HFF-Myc (cell line): Measurements from ENCODE around the gene CEP131.

Source experiments
- DNase-seq: peaks from one replicate; pipeline ENCODE4 v3.0.0-alpha.2; 2011; ENCODE audit warnings: low read depth; ENCODE audit errors: extremely low read depth
- H3K4me3 ChIP-seq: replicated peaks from 2 replicates; pipeline ENCODE4 v1.5.1; 2011; ENCODE audit warnings: low read depth, mild to moderate bottlenecking, control low read depth, low read length
- TF ChIP-seq, protein P1 (sequence below): IDR thresholded peaks from 2 replicates; pipeline ENCODE4 v1.5.1; 2012; ENCODE audit warnings: mild to moderate bottlenecking, low read depth, low read length, control low read depth; ENCODE audit errors: missing control alignments

The CEP131 gene

DNA sequence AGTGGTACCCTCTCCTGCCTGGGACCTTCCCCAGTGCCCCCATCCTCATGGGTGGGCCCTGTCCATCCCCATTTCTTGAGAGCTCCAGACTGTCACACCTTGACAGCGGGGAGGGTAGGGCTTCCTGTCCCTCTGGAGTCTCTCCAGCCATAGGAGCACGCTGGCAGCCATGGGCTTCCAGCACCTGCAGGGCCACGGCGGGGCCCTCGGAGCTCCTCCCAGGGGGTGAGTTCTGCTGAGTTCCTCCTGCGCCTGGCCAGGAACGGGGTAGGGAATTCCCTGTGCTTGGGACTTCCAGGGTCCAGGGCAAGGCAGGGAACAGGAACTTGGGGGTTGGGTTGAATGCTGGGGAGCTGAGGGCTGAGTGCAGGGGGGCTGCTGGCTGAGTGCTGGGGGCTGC is 33.7 kb downstream of the CEP131 start:
- no peak for DNase-seq
- H3K4me3 ChIP-seq, result no peak overlapping the region
- TF ChIP-seq, protein P1, sequence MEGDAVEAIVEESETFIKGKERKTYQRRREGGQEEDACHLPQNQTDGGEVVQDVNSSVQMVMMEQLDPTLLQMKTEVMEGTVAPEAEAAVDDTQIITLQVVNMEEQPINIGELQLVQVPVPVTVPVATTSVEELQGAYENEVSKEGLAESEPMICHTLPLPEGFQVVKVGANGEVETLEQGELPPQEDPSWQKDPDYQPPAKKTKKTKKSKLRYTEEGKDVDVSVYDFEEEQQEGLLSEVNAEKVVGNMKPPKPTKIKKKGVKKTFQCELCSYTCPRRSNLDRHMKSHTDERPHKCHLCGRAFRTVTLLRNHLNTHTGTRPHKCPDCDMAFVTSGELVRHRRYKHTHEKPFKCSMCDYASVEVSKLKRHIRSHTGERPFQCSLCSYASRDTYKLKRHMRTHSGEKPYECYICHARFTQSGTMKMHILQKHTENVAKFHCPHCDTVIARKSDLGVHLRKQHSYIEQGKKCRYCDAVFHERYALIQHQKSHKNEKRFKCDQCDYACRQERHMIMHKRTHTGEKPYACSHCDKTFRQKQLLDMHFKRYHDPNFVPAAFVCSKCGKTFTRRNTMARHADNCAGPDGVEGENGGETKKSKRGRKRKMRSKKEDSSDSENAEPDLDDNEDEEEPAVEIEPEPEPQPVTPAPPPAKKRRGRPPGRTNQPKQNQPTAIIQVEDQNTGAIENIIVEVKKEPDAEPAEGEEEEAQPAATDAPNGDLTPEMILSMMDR, result no peak

DNA sequence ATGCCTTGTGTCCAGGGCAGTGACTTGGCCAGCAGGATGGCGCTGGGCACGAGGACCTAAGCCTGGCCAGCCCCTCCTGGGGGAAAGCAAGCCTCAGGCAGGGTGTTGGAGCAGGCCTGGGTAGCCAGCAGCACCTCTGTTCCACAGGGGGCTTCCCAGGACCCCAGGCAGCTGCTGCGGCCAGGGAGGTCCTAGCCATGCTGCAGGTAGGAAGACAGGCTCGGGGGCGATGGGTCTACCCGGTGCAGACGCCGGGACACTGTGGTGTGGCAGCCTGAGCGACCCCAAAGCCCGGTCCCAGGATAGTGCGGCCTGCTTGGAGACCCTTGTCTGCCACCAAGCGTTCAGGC is 34.3 kb downstream of the CEP131 start:
- no peak overlapping the region for H3K4me3 ChIP-seq
- DNase-seq, result no peak
- TF ChIP-seq, protein P1, result no peak

DNA sequence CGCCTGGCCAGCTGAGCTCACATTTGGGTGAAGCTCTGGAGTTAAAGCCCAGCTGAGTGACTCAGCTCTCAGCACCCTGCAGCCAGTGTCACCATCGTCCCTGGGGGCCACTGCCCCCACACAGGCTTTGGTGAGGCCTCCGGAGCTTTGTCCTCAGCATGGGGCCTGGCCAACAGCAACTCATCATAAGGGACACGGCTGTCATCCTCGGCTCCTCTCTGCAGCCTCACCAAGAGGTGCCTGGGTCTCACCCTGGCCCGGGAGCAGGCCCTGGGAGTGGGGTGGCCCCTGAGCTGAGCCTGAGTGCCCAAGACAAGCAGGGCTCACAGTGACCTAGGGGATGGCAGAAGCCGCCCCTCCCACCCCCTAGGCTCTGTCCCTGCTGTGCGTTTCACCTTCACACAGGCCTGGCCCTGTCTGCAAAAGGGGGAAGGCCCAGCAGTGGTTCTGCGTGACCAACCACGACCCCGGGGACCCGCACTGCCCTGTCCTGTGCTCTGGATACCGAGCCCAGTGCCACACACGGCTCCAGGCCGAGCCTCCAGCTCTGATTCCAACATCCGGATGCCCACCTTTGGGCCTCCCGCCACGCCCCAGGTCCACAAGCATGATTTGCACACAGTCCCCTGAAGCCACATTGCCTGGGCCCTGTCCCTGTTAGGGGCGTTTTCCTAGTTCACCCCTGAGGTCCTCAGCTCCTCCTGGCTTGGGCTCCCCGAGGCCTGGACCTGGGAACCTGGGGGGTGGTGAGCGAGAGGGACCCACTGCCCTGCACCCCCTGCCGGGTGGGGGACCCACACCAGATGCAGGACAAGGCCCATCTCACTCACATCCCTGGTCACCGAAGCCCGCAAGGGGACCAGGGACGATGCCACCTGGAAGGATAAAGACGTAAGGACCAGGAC is 34.9 kb downstream of the CEP131 start:
- TF ChIP-seq, protein P1, result no peak
- no peak for DNase-seq
- no peak overlapping the region for H3K4me3 ChIP-seq

DNA sequence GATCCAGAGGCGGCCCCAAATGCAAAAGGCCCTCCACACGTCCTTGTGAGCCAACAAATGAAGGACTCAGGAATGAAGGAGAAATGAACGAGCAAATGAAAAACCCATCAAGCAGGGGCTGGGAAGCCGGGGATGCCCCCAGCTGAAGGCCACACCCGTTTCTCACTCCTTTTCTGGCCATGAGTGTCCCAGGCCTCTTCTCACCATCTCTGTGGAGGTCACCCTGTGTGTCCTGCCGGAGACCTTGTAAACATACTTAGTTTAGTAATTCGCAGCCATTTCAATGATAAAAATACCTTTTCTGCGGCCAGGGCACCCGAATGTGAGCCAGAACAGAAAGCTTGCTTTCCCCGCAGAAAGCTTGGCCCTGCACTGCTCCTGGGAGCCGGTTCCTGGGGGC is 35.6 kb downstream of the CEP131 start:
- H3K4me3 ChIP-seq, result no peak overlapping the region
- TF ChIP-seq, protein P1, result no peak
- no peak for DNase-seq

DNA sequence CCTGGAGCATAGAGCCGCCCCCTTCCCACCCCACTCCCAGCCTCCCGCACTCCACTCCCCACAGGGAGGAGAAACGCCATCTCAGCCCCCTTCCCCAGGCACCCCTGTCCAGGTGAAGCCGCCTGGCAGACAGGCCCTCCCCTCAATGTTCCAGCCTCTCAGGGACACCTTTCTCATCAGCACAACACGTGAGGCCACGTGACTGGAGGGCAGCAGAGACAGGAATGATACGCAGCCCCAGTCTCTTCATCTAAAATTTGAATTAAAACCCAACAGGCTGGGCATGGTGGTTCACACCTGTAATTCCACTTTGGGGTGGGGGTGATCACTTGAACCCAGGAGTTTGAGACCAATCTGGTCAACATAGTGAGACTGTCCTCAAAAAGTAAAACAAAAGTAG is 36.6 kb downstream of the CEP131 start:
- H3K4me3 ChIP-seq, result no peak overlapping the region
- TF ChIP-seq, protein P1, result no peak
- no peak for DNase-seq

DNA sequence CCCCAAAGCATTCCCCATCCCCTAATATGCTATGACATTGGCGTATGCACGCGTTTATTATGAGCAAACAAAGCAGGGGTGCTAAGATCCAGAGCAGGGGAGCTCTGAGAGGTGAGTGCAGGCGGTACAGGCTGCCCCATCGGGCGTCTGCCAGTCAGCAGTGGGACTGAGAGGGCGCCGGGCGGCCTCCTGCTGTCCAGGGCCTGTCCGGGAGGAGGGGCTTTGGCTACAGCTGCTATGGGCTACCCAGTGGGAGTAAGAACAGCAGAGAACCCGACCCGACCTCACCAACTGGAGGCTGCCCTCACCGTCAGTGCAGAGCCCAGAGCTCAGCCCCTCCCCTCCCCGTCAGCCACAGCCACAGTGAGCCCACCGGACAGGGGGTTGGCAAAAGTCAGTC is 38.2 kb downstream of the CEP131 start:
- TF ChIP-seq, protein P1, result no peak
- H3K4me3 ChIP-seq, result no peak overlapping the region
- no peak for DNase-seq
